DND-41 (cell line): ENCODE data around the gene SIPA1L2.

Experiments used
- EZH2 ChIP-seq: IDR thresholded peaks from 3 replicates; pipeline ENCODE4 v1.6.1; 2012; ENCODE audit warnings: borderline replicate concordance, low read depth, mild to moderate bottlenecking, moderate library complexity, low read length, inconsistent platforms; ENCODE audit not compliant: severe bottlenecking
- TF ChIP-seq, protein P1 (sequence below): IDR thresholded peaks from 2 replicates; pipeline ENCODE4 v1.5.1; 2012; ENCODE audit warnings: borderline replicate concordance, low read length, moderate library complexity, mild to moderate bottlenecking; ENCODE audit not compliant: poor library complexity, severe bottlenecking; ENCODE audit errors: extremely low read depth

- TF ChIP-seq, protein P1, sequence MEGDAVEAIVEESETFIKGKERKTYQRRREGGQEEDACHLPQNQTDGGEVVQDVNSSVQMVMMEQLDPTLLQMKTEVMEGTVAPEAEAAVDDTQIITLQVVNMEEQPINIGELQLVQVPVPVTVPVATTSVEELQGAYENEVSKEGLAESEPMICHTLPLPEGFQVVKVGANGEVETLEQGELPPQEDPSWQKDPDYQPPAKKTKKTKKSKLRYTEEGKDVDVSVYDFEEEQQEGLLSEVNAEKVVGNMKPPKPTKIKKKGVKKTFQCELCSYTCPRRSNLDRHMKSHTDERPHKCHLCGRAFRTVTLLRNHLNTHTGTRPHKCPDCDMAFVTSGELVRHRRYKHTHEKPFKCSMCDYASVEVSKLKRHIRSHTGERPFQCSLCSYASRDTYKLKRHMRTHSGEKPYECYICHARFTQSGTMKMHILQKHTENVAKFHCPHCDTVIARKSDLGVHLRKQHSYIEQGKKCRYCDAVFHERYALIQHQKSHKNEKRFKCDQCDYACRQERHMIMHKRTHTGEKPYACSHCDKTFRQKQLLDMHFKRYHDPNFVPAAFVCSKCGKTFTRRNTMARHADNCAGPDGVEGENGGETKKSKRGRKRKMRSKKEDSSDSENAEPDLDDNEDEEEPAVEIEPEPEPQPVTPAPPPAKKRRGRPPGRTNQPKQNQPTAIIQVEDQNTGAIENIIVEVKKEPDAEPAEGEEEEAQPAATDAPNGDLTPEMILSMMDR: no peak
- TF ChIP-seq EZH2: no peak
Measured at GRCh38 chr1:232650418-232650817, 20.5 kb upstream of the SIPA1L2 start.
